H1 (cell line): ENCODE measurements around the gene FGD4. TPM values are rescaled to one million over a fixed set of nuclear protein-coding genes. Genes with fewer than 3 reads are reported as not detected.
A peak's percentile ranks its signal among the peaks of the same experiment; 100 is the strongest.

Source experiments
- CTCF ChIA-PET: fragments of 300-600 bp; sonication (Branson Sonifier 250); formaldehyde crosslinking; loops from one replicate; lab custom pipeline; 2021; ENCODE audit not compliant: partially characterized antibody; lab: Charles Lee
- POLR2A ChIA-PET: fragments of 300-600 bp; sonication (Branson Sonifier 250); formaldehyde crosslinking; loops from one replicate; lab custom pipeline; 2021; ENCODE audit warnings: inconsistent platforms; ENCODE audit not compliant: partially characterized antibody; lab: Charles Lee
- DNase-seq, 2 experiments: peaks; one replicate each; pipeline versions ENCODE4 v3.0.0 to v3.0.0-alpha.2; 2010 to 2022; ENCODE audit warnings: low spot score in 2 of 2, low read depth in 1 of 2, mixed read lengths in 1 of 2
- FAIRE-seq: peaks from 2 replicates; lab custom pipeline; 2011; peaks lifted over from hg19 to GRCh38; lab: Jason Lieb, UNC
- H2AFZ ChIP-seq: 2 replicates; pipeline ENCODE4 v1.8.1; 2012; ENCODE audit warnings: low read length, inconsistent platforms
- H2AK5ac ChIP-seq: 2 replicates; pipeline ENCODE4 v1.6.1; 2013; ENCODE audit warnings: low read depth, low read length
- H2BK120ac ChIP-seq: replicated peaks from 2 replicates; pipeline ENCODE3; 2013; ENCODE audit warnings: low read depth, low read length, inconsistent platforms
- H2BK12ac ChIP-seq: 2 replicates; pipeline ENCODE4 v1.6.1; 2013; ENCODE audit warnings: low read depth, low read length
- H2BK15ac ChIP-seq: 2 replicates; pipeline ENCODE4 v1.6.1; 2013; ENCODE audit warnings: low read length
- H2BK20ac ChIP-seq: 2 replicates; pipeline ENCODE4 v1.6.1; 2013; ENCODE audit warnings: low read length
- H2BK5ac ChIP-seq: 2 replicates; pipeline ENCODE4 v1.6.1; 2013; ENCODE audit warnings: low read depth, low read length
- H3K14ac ChIP-seq: 2 replicates; pipeline ENCODE4 v1.6.1; 2013; ENCODE audit warnings: inconsistent platforms; ENCODE audit not compliant: insufficient read length
- H3K18ac ChIP-seq: 2 replicates; pipeline ENCODE4 v1.6.1; 2013; ENCODE audit warnings: low read length; ENCODE audit errors: extremely low read depth
- H3K23ac ChIP-seq: 2 replicates; pipeline ENCODE4 v1.6.1; 2013; ENCODE audit warnings: inconsistent platforms; ENCODE audit not compliant: insufficient read length
- H3K23me2 ChIP-seq: 2 replicates; pipeline ENCODE4 v1.6.1; 2013; ENCODE audit warnings: low read depth, low read length
- H3K27ac ChIP-seq: 2 replicates; pipeline ENCODE4 v1.6.1; 2011; ENCODE audit warnings: low read depth, low read length, inconsistent platforms
- H3K27me3 ChIP-seq, 4 experiments: replicated peaks in 1 of 4; 1 replicate in 1 of 4; 2 replicates in 3 of 4; pipeline versions ENCODE4 v1.6.1 to v1.8.1; 2011 to 2013; ENCODE audit warnings: low read length in 3 of 4, mild to moderate bottlenecking in 3 of 4, inconsistent platforms in 2 of 4, mixed read lengths in 2 of 4, moderate library complexity in 1 of 4; ENCODE audit not compliant: control insufficient read depth in 3 of 4, insufficient read depth in 3 of 4; ENCODE audit errors: extremely low read depth in 1 of 4
- H3K36me3 ChIP-seq, 4 experiments: 2 replicates each; pipeline versions ENCODE4 v1.6.1 to v1.8.1; 2011 to 2013; ENCODE audit warnings: mild to moderate bottlenecking in 4 of 4, low read length in 3 of 4, moderate library complexity in 2 of 4, control low read depth in 1 of 4, inconsistent platforms in 1 of 4; ENCODE audit not compliant: insufficient read depth in 4 of 4, control insufficient read depth in 2 of 4
- H3K4ac ChIP-seq: replicated peaks from 2 replicates; pipeline ENCODE3; 2013; ENCODE audit warnings: low read length, low read depth, mixed read lengths, inconsistent platforms; ENCODE audit not compliant: insufficient read length
- H3K4me1 ChIP-seq, 4 experiments: replicated peaks in 1 of 4; 1 replicate in 1 of 4; 2 replicates in 3 of 4; pipeline versions ENCODE4 v1.6.1 to v1.8.1; 2011 to 2013; ENCODE audit warnings: low read length in 3 of 4, inconsistent platforms in 2 of 4, mixed read lengths in 1 of 4; ENCODE audit not compliant: insufficient read depth in 4 of 4, control insufficient read depth in 3 of 4
- H3K4me2 ChIP-seq, 2 experiments: 2 replicates each; pipeline versions ENCODE4 v1.6.1 to v1.8.1; 2011 to 2013; ENCODE audit warnings: low read depth in 2 of 2, low read length in 2 of 2, control low read depth in 1 of 2, inconsistent platforms in 1 of 2, mild to moderate bottlenecking in 1 of 2; ENCODE audit not compliant: insufficient read depth in 1 of 2
- H3K4me3 ChIP-seq, 4 experiments: fragments of 200-600, 300-600 bp in 1 of 4; sonication (generic), shearing (Covaris generic), sonication (Bioruptor Twin) in 1 of 4; 2 replicates each; pipeline versions ENCODE4 v1.5.1 to v1.8.1; 2011 to 2016; ENCODE audit warnings: low read length in 4 of 4, low read depth in 3 of 4, control low read depth in 2 of 4, inconsistent platforms in 2 of 4, mild to moderate bottlenecking in 2 of 4, mixed read lengths in 1 of 4, moderate library complexity in 1 of 4; ENCODE audit not compliant: insufficient read depth in 2 of 4; ENCODE audit errors: extremely low read depth in 1 of 4
- H3K56ac ChIP-seq: replicated peaks from 2 replicates; pipeline ENCODE3; 2013; ENCODE audit warnings: low read depth, mild to moderate bottlenecking, mixed read lengths, low read length, inconsistent platforms; ENCODE audit not compliant: insufficient read length
- H3K79me1 ChIP-seq: 2 replicates; pipeline ENCODE4 v1.6.1; 2013; ENCODE audit warnings: low read depth, low read length, control low read depth
- H3K79me2 ChIP-seq, 2 experiments: 2 replicates each; pipeline versions ENCODE4 v1.6.1 to v1.8.1; 2012 to 2013; ENCODE audit warnings: low read length in 2 of 2, mild to moderate bottlenecking in 2 of 2, inconsistent platforms in 1 of 2; ENCODE audit not compliant: insufficient read depth in 2 of 2, control insufficient read depth in 1 of 2
- H3K9ac ChIP-seq, 4 experiments: replicated peaks in 1 of 4; 1 replicate in 1 of 4; 2 replicates in 3 of 4; pipeline versions ENCODE4 v1.6.1 to v1.8.1; 2011 to 2013; ENCODE audit warnings: low read depth in 3 of 4, low read length in 3 of 4, control low read depth in 2 of 4, mild to moderate bottlenecking in 2 of 4, moderate library complexity in 2 of 4, inconsistent platforms in 1 of 4; ENCODE audit errors: extremely low read depth in 1 of 4
- H3K9me3 ChIP-seq, 2 experiments: 2 replicates each; pipeline versions ENCODE4 v1.6.1 to v1.8.1; 2012 to 2013; ENCODE audit warnings: mild to moderate bottlenecking in 2 of 2, moderate library complexity in 2 of 2, control low read depth in 1 of 2, inconsistent platforms in 1 of 2, low read depth in 1 of 2, low read length in 1 of 2, mixed read lengths in 1 of 2; ENCODE audit not compliant: insufficient read depth in 2 of 2
- H4K20me1 ChIP-seq, 2 experiments: replicated peaks in 1 of 2; 2 replicates each; pipeline versions ENCODE3 to v1.8.1; 2011 to 2013; ENCODE audit warnings: inconsistent platforms in 2 of 2, low read length in 2 of 2, mild to moderate bottlenecking in 1 of 2; ENCODE audit not compliant: insufficient read depth in 2 of 2, control insufficient read depth in 1 of 2
- H4K5ac ChIP-seq: 2 replicates; pipeline ENCODE4 v1.6.1; 2013; ENCODE audit warnings: low read length, low read depth, mixed read lengths, inconsistent platforms; ENCODE audit not compliant: insufficient read length
- H4K8ac ChIP-seq: 2 replicates; pipeline ENCODE4 v1.8.0; 2013; ENCODE audit warnings: mild to moderate bottlenecking, moderate library complexity, low read length, inconsistent platforms; ENCODE audit not compliant: insufficient read depth; ENCODE audit errors: extremely low read depth
- H4K91ac ChIP-seq: replicated peaks from 2 replicates; pipeline ENCODE3; 2013; ENCODE audit warnings: low read length, mixed read lengths, inconsistent platforms; ENCODE audit not compliant: insufficient read length
- CREB1 ChIP-seq: IDR thresholded peaks from 2 replicates; pipeline ENCODE4 v1.6.1; 2012; ENCODE audit warnings: inconsistent platforms
- GTF2F1 ChIP-seq: IDR thresholded peaks from 2 replicates; pipeline ENCODE4 v1.6.1; 2012; ENCODE audit warnings: low read depth, low read length, improper control_type of control experiment, borderline replicate concordance
- KDM1A ChIP-seq: fragments of 200-600, 300-600 bp; sonication (generic); IDR thresholded peaks from 2 replicates; pipeline ENCODE4 v1.7.1; 2016; ENCODE audit warnings: mild to moderate bottlenecking, low read length, borderline replicate concordance
- KDM4A ChIP-seq: IDR thresholded peaks from one replicate; pipeline ENCODE4 v1.7.1; 2012; ENCODE audit warnings: low read depth, mild to moderate bottlenecking, moderate library complexity, low read length, inconsistent platforms; ENCODE audit not compliant: severe bottlenecking
- POLR2A ChIP-seq, 2 experiments: IDR thresholded peaks; 1 replicate in 1 of 2; 2 replicates in 1 of 2; pipeline ENCODE4 v1.6.1; 2011; ENCODE audit warnings: low read depth in 2 of 2, low read length in 2 of 2, mild to moderate bottlenecking in 2 of 2; ENCODE audit errors: control extremely low read depth in 1 of 2
- RFX5 ChIP-seq: IDR thresholded peaks from 2 replicates; pipeline ENCODE4 v1.6.1; 2011; ENCODE audit warnings: low read depth, low read length, improper control_type of control experiment, borderline replicate concordance
- RXRA ChIP-seq: IDR thresholded peaks from 2 replicates; pipeline ENCODE4 v1.6.1; 2011; ENCODE audit warnings: low read depth, mild to moderate bottlenecking, low read length, moderate library complexity; ENCODE audit not compliant: insufficient read depth
- SAP30 ChIP-seq: fragments of 300-600 bp; sonication (generic); IDR thresholded peaks from 2 replicates; pipeline ENCODE4 v1.7.1; 2012; ENCODE audit warnings: low read length, moderate library complexity, mild to moderate bottlenecking, inconsistent platforms; ENCODE audit not compliant: insufficient read depth, insufficient replicate concordance
- SP1 ChIP-seq: IDR thresholded peaks from 2 replicates; pipeline ENCODE4 v1.6.1; 2011; ENCODE audit warnings: low read depth, low read length
- TAF1 ChIP-seq: IDR thresholded peaks from 2 replicates; pipeline ENCODE4 v1.6.1; 2011; ENCODE audit warnings: mild to moderate bottlenecking, low read depth, low read length
- TAF7 ChIP-seq: optimal IDR thresholded peaks from 2 replicates; pipeline ENCODE3; 2011; ENCODE audit warnings: low read depth, mild to moderate bottlenecking, inconsistent platforms, low read length, moderate library complexity, borderline replicate concordance
- TBP ChIP-seq: IDR thresholded peaks from 2 replicates; pipeline ENCODE4 v1.6.1; 2011; ENCODE audit warnings: low read depth, low read length, improper control_type of control experiment
- TEAD4 ChIP-seq: IDR thresholded peaks from 2 replicates; pipeline ENCODE4 v1.6.1; 2012; ENCODE audit warnings: low read depth, low read length, inconsistent platforms, mixed read lengths
- WGBS, 2 experiments: shearing (Covaris generic) in 1 of 2; methylation state at CpG; one replicate each; pipeline versions ENCODE4 v1.1.6 to v1.1.7; 2013 to 2015; ENCODE audit warnings: low lambda C conversion rate in 2 of 2, mixed read lengths in 2 of 2, inconsistent platforms in 1 of 2, low coverage in 1 of 2, missing lambda C conversion rate in 1 of 2; ENCODE audit not compliant: insufficient replicate concordance in 2 of 2, insufficient coverage in 1 of 2, insufficient read length in 1 of 2; ENCODE audit errors: extremely low coverage in 1 of 2, missing lambda C conversion rate in 1 of 2; 5-methylcytosine and 5-hydroxymethylcytosine counted together
- polyA plus RNA-seq, 7 experiments: library from polyadenylated mRNA; depleted of rRNA in 3 of 7; stranded (reverse) in 5 of 7; unstranded in 2 of 7; fragments of >200 nt in 5 of 7; fragments of 200-250 nt in 2 of 7; gene quantifications; 1 replicate in 5 of 7; 2 replicates in 1 of 7; 4 replicates in 1 of 7; pipeline versions ENCODE4 v1.2.1 to v1.2.3, GENCODE V29; 2011 to 2013; ENCODE audit warnings: missing spikeins in 2 of 7, mixed read lengths in 2 of 7
- total RNA-seq: library from RNA; stranded (reverse); fragmentation: NEBNext Ultra II Directional; extraction: Animal tissue kit (Norgen Biotek cat#: 25700); gene quantifications from 2 replicates; pipeline ENCODE4 v1.2.1, GENCODE V29; 2021
- TF ChIP-seq, protein P1 (sequence below): IDR thresholded peaks from 2 replicates; pipeline ENCODE4 v1.6.1; 2012; ENCODE audit warnings: low read length, inconsistent platforms

FGD4 gene
- total and polyA plus RNA-seq, 2 of the 8 experiments (the other 6 are each of a cell fraction or from before 2014, with no cell fraction given): 8.5 to 48.2 TPM

- Histone ChIP-seq H2AFZ (no peak overlapping the region), H2BK120ac (no peak overlapping the region), H3K23ac (no peak overlapping the region), H2BK12ac (no peak overlapping the region), H3K9ac (no peak overlapping the region), H4K91ac (no peak overlapping the region), H3K4me2 (no peak overlapping the region), H3K27me3 (no peaks in the 10 kb centered on the region), H3K14ac (no peak overlapping the region), H3K23me2 (no peaks in the 10 kb centered on the region), H2BK5ac (no peak overlapping the region), H3K79me2 (no peaks in the 10 kb centered on the region), H2AK5ac (no peak overlapping the region), H3K4me3 (no peak overlapping the region), H3K18ac (no peak overlapping the region), H4K8ac (no peak overlapping the region), H3K4ac (no peak overlapping the region), H2BK15ac (no peak overlapping the region), H3K9me3 (no peaks in the 10 kb centered on the region), H4K20me1 (no peaks in the 10 kb centered on the region), H3K4me1 (no peaks in the 10 kb centered on the region), H3K79me1 (no peaks in the 10 kb centered on the region), H2BK20ac (no peak overlapping the region), H4K5ac (no peak overlapping the region), H3K36me3 (no peaks in the 10 kb centered on the region; a peak in 1 of 8 replicates), H3K27ac (no peak overlapping the region), H3K56ac (no peak overlapping the region)
- CTCF ChIA-PET: interaction anchor here (1.2 kb wide), 1 partner anchor 22 kb away, joined by 6 read pairs; no protein-coding TSS in a partner anchor
- FAIRE-seq: no peak
- DNase-seq: peak in 1 of 2 experiments; percentile 33
- POLR2A ChIA-PET: interaction anchor here (0.6 kb wide), 1 partner anchor 247 kb away, joined by 3 read pairs; no protein-coding TSS in a partner anchor
- 67% methylated on average over 2 of the region's 2 CpGs; no CpG with 5 or more reads in 1 of the 2 experiments for WGBS, 2 experiments
- TF ChIP-seq TAF1: no peak
- no peak for TF ChIP-seq SAP30
- TF ChIP-seq TAF7: no peak
- TF ChIP-seq CREB1: no peak
- TF ChIP-seq GTF2F1: no peak
- TF ChIP-seq TBP: no peak
- no peak for TF ChIP-seq POLR2A (IDR thresholded peaks at IDR 0.05; ENCODE audit: control extremely low read depth in 1 of 2, low read depth in 2 of 2, low read length in 2 of 2)
- TF ChIP-seq, protein P1, sequence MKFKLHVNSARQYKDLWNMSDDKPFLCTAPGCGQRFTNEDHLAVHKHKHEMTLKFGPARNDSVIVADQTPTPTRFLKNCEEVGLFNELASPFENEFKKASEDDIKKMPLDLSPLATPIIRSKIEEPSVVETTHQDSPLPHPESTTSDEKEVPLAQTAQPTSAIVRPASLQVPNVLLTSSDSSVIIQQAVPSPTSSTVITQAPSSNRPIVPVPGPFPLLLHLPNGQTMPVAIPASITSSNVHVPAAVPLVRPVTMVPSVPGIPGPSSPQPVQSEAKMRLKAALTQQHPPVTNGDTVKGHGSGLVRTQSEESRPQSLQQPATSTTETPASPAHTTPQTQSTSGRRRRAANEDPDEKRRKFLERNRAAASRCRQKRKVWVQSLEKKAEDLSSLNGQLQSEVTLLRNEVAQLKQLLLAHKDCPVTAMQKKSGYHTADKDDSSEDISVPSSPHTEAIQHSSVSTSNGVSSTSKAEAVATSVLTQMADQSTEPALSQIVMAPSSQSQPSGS: no peak
- no peak for TF ChIP-seq KDM1A
- TF ChIP-seq RXRA: no peak
- TF ChIP-seq SP1: no peak
- TF ChIP-seq TEAD4: no peak
- no peak for TF ChIP-seq KDM4A
- no peak for TF ChIP-seq RFX5
Measured at GRCh38 chr12:32650508-32650907, 251.2 kb downstream of the FGD4 start.
